HG02981 (cell line): Measurements from ENCODE around the gene S100A8.
"Not testable (repeated sequence)": the region's sequence is repeated elsewhere in the genome, so short reads cannot be mapped to it uniquely, and the experiment has no call there.

ENCODE experiments used
- ATAC-seq: cut with Tn5 transposase; IDR thresholded peaks from one replicate; pipeline ENCODE4 v1.9.1; 2021; ENCODE audit warnings: mild to moderate bottlenecking, moderate library complexity; ENCODE audit not compliant: unreplicated experiment

Gene S100A8

GRCh38 chr1:153417136-153417888, 26.4 kb upstream of the S100A8 start:
- no peak for ATAC-seq

- no peak for ATAC-seq
Observed at GRCh38 chr1:153415850-153416570, 25.1 kb upstream of the S100A8 start, which contains the start of gene S100A7A. TSS of gene S100A7A (plus strand) at chr1:153416520. CDS start at chr1:153418083, 1,563 bp downstream.

DNA sequence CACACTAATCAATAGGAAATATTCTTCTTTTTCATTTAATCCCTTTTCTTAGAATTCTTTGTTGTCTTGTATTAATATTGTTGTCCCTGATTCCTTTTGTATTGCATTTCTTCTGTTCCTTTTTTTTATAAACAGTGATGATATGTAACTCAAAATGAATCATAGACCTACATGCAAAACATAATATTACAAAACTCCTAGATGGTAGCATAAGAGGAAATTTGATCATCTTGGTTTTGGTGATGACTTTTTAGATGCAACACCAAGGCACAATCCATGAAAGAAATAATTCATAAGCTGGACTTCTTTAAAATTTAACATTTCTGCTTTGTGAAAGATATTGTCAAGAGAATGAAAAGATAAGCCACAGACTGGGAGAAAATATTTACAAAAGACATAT, 23.1 kb upstream of the S100A8 start:
- not testable (repeated sequence) for ATAC-seq

GRCh38 chr1:153407274-153407673, 16.4 kb upstream of the S100A8 start:
- not testable (repeated sequence) for ATAC-seq

GRCh38 chr1:153405825-153406599, 15.1 kb upstream of the S100A8 start:
- ATAC-seq, result not testable (repeated sequence)

- ATAC-seq, result no peak
Observed at GRCh38 chr1:153404768-153405167, 13.9 kb upstream of the S100A8 start.

GRCh38 chr1:153404086-153404635, 13.3 kb upstream of the S100A8 start:
- ATAC-seq, result no peak

DNA sequence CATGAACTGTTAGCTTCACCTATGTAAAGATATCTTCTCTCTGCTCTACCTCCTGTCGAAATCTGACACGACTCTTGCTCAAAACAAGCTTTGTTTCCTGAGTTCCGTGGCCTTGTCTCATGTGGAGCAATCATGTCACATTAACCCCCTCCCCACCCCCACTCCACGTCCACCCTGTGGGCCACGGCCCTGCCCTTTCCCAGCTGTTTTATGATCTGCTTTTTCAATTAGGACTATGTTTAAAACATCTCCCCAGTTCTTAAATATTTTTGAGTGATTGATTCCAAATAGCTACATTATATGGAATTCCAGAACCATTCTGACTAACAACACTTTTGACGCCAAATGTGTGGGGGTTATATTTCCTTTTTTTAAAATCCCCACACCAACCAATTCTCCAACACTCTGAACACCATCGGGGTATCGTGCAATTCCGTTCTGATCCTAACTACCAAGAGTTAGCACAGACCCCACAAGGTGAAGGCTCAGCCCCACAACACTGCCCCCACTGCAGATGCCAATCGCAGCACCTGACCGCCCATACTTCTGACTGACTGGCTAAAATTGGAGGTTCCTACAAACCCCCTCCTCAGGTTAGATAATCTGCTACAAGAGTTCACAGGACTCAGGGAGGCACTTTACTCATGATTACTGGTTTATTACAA, 12.7 kb upstream of the S100A8 start:
- no peak for ATAC-seq

- ATAC-seq, result no peak
Observed at GRCh38 chr1:153402226-153402625, 11.4 kb upstream of the S100A8 start.

- ATAC-seq, result no peak
Observed at GRCh38 chr1:153401461-153401860, 10.6 kb upstream of the S100A8 start.

GRCh38 chr1:153400244-153400643, 9.4 kb upstream of the S100A8 start:
- no peak for ATAC-seq

- ATAC-seq, result no peak
Observed at GRCh38 chr1:153399401-153400055, 8.7 kb upstream of the S100A8 start.

DNA sequence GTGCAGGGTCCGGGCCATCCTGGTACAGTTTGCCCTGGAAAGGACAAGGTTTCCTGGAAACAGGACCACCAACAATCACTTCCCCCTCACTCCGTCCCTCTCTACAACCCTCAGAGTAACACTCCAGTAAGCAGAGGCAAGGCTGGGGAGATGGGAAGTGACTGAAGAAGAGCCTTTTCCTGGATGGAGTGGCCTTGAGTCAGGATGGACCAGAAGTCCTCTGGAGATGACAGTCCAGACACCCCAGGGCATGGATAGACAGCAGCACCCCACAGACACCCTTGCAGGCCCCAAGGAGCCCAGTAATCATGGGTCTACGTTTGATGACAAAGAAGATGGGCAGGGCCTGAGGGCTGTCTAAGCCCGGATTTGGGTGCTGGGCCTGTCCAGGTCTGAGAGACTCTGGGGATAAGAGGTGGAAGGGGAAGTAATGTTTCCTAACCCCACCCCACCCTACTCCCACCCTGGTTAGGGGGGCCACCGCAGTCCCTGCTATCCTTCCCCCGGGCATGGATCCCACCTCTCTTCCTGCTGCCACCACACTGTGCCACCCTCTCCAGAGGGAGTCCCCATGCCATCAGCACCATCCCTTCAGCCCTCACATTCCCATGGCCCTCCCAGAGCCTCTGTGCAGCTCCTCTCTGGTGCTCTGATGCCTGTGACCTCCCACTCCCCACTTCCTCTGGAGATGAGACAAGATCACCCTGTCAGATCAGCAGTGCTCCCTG, 7.2 kb upstream of the S100A8 start:
- ATAC-seq, result no peak

- no peak for ATAC-seq
Observed at GRCh38 chr1:153397051-153397923, 6.4 kb upstream of the S100A8 start.

DNA sequence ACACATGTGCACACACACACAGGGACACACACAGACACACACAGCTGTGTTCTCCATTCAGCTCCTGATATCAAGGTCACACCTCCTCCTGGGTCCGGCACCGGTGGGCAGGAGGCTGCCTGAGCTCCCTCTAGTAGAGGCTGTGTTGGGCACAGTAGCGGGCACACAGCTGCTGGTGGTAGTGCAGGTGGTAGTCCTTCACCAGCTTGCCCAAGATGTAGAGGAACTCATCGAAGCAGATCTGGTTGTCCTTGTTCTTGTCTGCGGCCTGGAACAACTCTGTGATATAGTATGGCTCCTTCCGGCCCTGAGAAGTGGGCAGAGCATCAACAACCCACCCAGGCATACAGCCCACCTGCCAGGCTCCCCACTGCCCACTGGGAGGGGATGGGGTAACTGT, 5.6 kb upstream of the S100A8 start:
- no peak for ATAC-seq

DNA sequence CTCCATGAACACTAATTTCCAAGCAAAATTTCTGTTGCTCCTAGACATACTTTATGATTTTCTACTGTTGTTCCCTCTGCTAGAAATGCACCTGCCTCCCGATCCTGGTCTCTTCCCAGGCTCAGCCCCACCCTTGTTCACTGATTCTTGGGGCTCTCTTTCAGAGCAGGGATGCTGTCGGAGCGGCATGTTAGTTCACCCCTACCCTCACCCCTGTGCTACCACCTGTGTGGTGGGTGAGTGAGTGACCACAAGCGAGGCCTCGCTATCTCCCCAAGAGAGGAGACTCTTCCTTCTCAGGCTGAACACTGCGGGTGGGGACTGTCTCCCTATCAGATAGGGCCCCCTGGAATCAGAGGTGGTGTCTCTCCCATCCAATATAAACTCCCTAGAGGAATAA, 4.9 kb upstream of the S100A8 start:
- ATAC-seq, result no peak

GRCh38 chr1:153395136-153395685, 4.3 kb upstream of the S100A8 start:
- no peak for ATAC-seq

- no peak for ATAC-seq
Observed at GRCh38 chr1:153394391-153394790, 3.5 kb upstream of the S100A8 start.
